ENCODE measurements around the gene PRPF38B. TPM values are rescaled to one million over a fixed set of nuclear protein-coding genes. Genes with fewer than 3 reads are reported as not detected.
A peak's percentile ranks its signal among the peaks of the same experiment; 100 is the strongest.
"Not testable (repeated sequence)": the region's sequence is repeated elsewhere in the genome, so short reads cannot be mapped to it uniquely, and the experiment has no call there.

Gene PRPF38B
- total RNA-seq, 6 experiments from 2014 or later = 19.9 to 24.1 (median 23.7) TPM

- no peak overlapping the region for H3K27ac Mint-ChIP-seq
- H3K27me3 Mint-ChIP-seq (ENCODE audit: insufficient read depth) = peaks cover 11% of the 10 kb centered on the region
- no peaks in the 10 kb centered on the region for H3K36me3 Mint-ChIP-seq (ENCODE audit: low read depth)
- no peaks in the 10 kb centered on the region for H3K9me3 Mint-ChIP-seq
- no peak overlapping the region for H3K4me3 Mint-ChIP-seq
- peaks cover 10% of the 10 kb centered on the region; the same call in 1 of the 2 replicates for H3K4me1 Mint-ChIP-seq (ENCODE audit: low read depth)
- peak; percentile 20 for DNase-seq
- no peak for TF ChIP-seq CTCF (IDR thresholded peaks at IDR 0.05)
Measured at GRCh38 chr1:108670131-108670773, 21.9 kb upstream of the PRPF38B start.

- no peak overlapping the region for H3K27ac Mint-ChIP-seq
Measured at GRCh38 chr1:108671143-108671542, 21.0 kb upstream of the PRPF38B start.

GRCh38 chr1:108678706-108679105 lies 13.4 kb upstream of the PRPF38B start:
- Mint-ChIP-seq H3K4me1 (ENCODE audit: low read depth) (peaks cover 6% of the 10 kb centered on the region), H3K4me3 (no peak overlapping the region), H3K27ac (no peak overlapping the region), H3K9me3 (no peaks in the 10 kb centered on the region), H3K27me3 (ENCODE audit: insufficient read depth) (peaks cover 4% of the 10 kb centered on the region; the same call in 1 of the 2 replicates), H3K36me3 (ENCODE audit: low read depth) (no peaks in the 10 kb centered on the region)
- DNase-seq = no peak
- no peak for TF ChIP-seq CTCF (IDR thresholded peaks at IDR 0.05)

More at GRCh38 chr1:108671143-108671542, 21.0 kb upstream of the PRPF38B start:
- TF ChIP-seq CTCF (IDR thresholded peaks at IDR 0.05) = no peak
- Mint-ChIP-seq H3K4me3 (no peak overlapping the region), H3K27me3 (ENCODE audit: insufficient read depth) (peaks cover 11% of the 10 kb centered on the region), H3K36me3 (ENCODE audit: low read depth) (no peaks in the 10 kb centered on the region), H3K4me1 (ENCODE audit: low read depth) (peaks cover 10% of the 10 kb centered on the region; the same call in 1 of the 2 replicates), H3K9me3 (no peaks in the 10 kb centered on the region)
- DNase-seq = no peak

GRCh38 chr1:108679586-108680213 lies 12.4 kb upstream of the PRPF38B start:
- H3K27me3 Mint-ChIP-seq (ENCODE audit: insufficient read depth) = peaks cover 4% of the 10 kb centered on the region; the same call in 1 of the 2 replicates
- H3K27ac Mint-ChIP-seq = no peak overlapping the region
- TF ChIP-seq CTCF (IDR thresholded peaks at IDR 0.05) = no peak
- H3K4me1 Mint-ChIP-seq (ENCODE audit: low read depth) = peaks cover 6% of the 10 kb centered on the region
- no peaks in the 10 kb centered on the region for H3K9me3 Mint-ChIP-seq
- DNase-seq = no peak
- no peak overlapping the region for H3K4me3 Mint-ChIP-seq
- no peaks in the 10 kb centered on the region for H3K36me3 Mint-ChIP-seq (ENCODE audit: low read depth)

GRCh38 chr1:108681701-108682100 lies 10.4 kb upstream of the PRPF38B start:
- peaks cover 10% of the 10 kb centered on the region for H3K4me1 Mint-ChIP-seq (ENCODE audit: low read depth)
- DNase-seq; H3K27me3 Mint-ChIP-seq (ENCODE audit: insufficient read depth); H3K4me3 Mint-ChIP-seq; H3K36me3 Mint-ChIP-seq (ENCODE audit: low read depth); H3K9me3 Mint-ChIP-seq; H3K27ac Mint-ChIP-seq: not testable (repeated sequence)

GRCh38 chr1:108685529-108685928 lies 6.6 kb upstream of the PRPF38B start:
- no peaks in the 10 kb centered on the region for H3K9me3 Mint-ChIP-seq
- H3K27me3 Mint-ChIP-seq (ENCODE audit: insufficient read depth) = no peaks in the 10 kb centered on the region
- DNase-seq = no peak
- H3K4me3 Mint-ChIP-seq = no peak overlapping the region
- no peaks in the 10 kb centered on the region for H3K36me3 Mint-ChIP-seq (ENCODE audit: low read depth)
- H3K4me1 Mint-ChIP-seq (ENCODE audit: low read depth) = peaks cover 20% of the 10 kb centered on the region
- H3K27ac Mint-ChIP-seq = no peak overlapping the region
- TF ChIP-seq CTCF (IDR thresholded peaks at IDR 0.05) = no peak

Data from HFFc6 (cell line).